HG02973 (cell line): ENCODE data around the gene VAMP5.
A peak's percentile ranks its signal among the peaks of the same experiment; 100 is the strongest.
"Not testable (repeated sequence)": the region's sequence is repeated elsewhere in the genome, so short reads cannot be mapped to it uniquely, and the experiment has no call there.

Source experiments
- ATAC-seq: cut with Tn5 transposase; IDR thresholded peaks from one replicate; pipeline ENCODE4 v1.9.1; 2021; ENCODE audit warnings: moderate library complexity; ENCODE audit not compliant: unreplicated experiment

The VAMP5 gene

DNA sequence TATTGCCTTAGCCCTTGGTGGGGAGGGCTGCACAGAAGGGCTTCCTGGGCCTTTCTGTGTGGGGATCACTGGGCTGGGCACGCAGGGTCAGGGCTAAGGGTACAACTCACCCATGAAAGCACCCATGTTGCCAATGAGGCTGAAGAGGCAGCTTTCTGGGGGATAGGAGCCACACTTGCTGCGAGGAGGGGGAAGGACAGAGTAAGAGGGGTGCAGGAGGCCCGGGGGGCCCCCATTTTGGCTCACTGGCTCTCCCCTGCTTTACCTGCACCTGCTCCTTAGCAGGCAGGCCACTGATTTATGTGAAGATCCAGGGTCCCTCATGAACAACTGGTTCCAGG, 16.0 kb downstream of the VAMP5 start:
- no peak for ATAC-seq

DNA sequence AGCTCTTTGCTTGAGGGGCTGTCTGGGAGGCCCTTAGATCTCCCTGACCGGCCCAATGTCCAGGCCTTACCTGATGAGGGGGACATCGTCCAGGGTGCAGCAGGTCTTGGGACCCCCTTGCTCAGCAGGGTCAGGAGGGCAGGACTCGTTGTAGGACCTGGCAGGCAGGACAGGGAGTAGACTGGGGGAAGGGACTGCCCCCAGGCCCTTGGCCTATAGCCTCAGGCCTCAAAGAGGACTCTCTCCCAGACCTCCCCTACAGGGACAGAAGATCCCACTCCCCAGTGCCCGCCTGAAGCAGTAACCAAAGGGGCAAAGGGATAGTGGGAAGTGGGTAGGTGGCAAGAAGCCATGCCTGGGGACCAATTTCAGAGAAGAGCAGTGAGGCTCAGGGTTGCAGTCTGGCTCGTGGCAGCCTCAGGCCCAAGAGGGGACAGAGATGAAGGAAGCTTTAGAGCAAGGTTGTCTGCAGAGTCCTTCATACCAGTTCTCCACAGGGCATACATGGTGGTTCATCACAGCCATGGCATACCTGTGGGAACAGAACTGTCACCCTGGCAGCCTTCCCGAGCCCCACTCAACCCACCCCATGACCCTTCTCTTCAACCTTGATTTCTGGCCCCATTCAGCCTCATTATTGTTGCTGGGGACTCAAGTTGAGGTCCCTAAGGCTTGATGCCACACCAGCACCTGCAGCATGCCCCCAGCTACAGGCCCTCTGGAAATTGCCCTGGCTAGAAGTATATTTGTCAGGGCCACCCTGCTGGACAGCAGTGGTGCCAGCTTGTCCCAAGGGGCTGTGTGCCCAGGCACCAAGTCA, 16.9 kb downstream of the VAMP5 start:
- no peak for ATAC-seq

DNA sequence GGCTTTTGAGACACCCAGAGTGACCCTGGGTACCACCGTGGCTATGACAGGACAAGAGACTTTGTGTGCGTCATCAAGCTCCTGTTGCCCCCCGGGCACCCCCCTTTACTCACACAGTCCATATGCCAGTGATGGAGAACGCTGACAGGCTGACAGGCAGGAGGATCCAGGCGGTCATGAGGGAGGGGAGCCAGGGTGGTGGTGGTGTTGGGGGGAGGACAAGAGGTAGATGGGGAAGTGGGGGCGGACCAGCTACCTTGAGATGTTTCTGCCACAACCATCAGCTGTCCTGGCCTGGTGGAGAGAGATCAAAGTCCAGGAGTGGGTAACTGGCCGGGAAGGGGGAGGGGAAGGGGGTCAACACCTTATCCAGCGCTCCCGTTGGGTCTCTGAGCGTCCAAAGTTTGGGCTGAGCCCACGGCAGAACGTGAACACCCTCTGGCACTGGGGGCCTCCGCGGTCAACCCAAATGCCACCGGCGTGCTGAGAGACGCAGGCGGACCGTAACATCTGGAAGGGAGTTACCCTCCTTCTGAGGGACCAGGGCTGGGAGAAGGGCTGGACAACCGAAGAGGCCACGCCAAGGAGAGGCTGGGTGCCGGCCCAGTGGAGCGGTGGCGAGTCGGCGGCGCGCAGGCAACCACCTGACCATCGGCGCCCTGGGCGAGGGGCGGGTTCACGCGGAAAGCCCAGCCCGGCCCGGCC, 17.7 kb downstream of the VAMP5 start:
- ATAC-seq: peak; percentile 22

DNA sequence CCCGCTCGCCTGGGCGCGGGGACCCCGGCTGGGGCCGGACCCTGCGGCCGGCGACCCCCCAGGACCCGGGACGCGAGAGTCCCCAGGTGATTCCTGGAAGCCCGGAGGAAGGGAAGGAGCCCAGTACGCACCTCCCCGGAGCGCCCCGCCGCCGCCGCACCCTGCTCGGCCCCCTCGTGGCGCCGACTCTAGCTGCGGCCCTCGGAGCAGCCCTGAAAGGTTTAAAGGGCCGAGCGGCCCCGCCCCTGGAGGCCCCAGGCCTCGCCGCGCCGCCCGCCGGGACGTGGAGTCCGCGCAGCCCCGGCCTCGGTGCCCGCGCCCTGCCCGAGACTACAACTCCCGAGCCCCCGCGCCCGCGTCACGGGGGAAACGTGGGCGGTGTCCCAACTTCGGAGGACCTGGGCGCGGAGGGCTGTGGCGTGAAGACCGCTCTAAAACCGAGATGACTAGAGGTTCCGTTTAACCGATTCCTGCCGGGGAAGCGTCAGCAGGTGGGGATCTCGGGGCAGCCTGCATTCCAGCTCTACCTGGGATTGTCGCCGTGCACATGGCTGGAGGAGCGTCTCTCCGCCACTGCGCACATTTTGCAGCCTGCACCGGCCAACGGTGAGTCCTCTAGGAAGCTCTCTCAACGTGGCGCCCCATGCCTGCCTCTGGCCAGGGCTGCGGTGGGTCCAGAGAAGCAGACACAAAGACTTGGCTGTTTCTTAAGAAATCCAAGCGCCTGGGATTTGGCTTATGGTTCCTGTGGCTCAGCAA, 18.4 kb downstream of the VAMP5 start, which contains the start of gene TMEM150A:
TMEM150A (minus strand) TSS at position 223 of the 759 bp plus-strand sequence. CDS start 750 bp downstream, outside the sequence.
- ATAC-seq: peak; percentile 92

DNA sequence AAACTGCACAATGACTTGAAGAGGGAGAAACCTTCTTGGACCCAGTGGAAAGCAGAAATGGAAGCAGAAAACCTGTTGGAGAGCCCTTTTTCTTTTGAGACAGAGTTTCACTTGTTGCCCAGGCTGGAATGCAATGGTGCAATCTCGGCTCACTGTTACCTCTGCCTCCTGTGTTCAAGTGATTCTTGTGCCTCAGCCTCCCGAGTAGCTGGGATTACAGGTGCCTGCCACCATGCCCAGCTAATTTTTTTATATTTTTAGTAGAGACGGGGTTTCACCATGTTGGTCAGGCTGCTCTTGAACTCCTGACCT, 19.9 kb downstream of the VAMP5 start:
- ATAC-seq: not testable (repeated sequence)

DNA sequence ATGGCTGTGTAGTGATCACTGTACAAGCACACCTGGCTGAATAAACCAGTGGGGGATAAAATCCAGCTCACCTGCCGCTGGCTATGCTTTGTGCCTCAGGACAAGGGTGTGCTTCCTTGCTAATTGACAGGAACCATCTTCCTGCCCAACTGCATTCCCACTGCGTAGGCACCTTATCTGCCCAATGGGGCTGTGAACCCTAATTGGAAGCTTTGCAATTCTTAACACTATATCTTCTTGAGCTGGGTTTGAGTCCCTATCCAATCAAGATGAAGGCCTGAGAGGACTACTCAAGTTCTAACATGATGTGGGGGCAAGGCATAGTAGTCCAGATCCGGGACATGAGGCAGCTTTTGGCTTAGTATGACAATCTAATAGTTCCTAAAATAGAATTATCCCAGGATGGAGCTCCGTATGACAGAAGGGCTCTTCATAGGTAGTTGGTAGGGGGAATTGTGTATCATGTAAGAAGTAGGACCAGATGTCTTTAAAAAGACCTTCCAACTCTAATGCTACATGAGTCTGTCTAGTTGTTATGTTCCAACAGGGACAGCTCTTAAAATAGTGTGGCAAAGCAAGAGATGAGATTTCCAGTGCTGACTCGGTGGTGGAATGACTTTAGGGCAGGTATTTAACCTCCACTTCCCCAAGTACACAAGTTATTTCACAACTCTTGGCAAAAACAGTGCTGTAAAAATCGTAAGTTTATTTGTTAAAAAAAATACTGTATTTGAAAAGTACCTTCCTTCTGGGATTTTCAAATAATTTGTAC, 20.5 kb downstream of the VAMP5 start:
- ATAC-seq: no peak

DNA sequence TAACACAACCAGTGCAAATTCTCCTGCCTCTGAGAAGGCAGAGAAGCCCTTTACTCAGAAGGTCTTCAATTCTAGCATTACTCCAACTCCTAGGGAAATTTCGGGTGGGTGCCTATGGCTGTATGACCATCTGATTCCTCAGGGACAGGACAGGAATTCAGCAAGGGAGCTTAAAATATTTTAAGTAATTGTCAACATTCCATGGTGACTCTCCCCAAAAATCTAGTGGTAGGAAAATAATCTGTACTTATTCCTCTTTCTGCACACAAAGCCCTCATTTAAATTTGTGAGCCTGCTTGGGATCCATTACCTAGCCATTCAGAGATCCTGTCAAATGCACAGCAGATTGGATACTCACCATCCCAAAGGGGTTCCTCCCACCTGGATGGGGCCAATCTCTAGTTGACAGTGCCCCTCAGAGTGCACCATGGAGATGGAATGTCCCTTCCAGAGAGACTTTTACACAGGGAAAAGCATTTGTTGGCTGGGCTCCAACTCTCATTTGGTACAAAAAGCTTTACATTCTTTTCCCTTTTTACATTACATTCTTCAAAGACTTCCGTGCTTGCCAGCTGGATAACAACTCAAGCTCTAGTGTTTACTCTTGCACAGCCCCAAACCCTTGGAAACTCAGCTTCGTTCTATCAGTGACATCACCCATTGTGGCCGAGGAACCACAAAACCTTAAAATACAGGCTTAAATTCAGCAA, 21.3 kb downstream of the VAMP5 start:
- no peak for ATAC-seq

DNA sequence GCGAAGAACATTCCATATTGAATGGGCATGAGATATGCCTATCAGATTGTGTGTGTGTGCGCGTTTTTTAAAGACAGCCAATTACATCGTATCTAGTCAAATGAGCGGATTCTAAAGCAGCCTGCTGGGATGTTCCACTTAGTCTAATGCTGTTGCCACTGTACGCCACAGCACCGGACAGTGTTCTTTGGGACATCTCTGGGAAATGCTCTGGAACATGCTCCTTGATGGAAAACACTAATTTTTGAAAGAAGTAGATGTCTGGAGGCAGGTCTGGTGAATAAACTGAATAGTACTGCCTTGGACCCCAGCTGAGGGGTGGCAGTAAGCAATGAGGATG, 21.9 kb downstream of the VAMP5 start:
- ATAC-seq: no peak

DNA sequence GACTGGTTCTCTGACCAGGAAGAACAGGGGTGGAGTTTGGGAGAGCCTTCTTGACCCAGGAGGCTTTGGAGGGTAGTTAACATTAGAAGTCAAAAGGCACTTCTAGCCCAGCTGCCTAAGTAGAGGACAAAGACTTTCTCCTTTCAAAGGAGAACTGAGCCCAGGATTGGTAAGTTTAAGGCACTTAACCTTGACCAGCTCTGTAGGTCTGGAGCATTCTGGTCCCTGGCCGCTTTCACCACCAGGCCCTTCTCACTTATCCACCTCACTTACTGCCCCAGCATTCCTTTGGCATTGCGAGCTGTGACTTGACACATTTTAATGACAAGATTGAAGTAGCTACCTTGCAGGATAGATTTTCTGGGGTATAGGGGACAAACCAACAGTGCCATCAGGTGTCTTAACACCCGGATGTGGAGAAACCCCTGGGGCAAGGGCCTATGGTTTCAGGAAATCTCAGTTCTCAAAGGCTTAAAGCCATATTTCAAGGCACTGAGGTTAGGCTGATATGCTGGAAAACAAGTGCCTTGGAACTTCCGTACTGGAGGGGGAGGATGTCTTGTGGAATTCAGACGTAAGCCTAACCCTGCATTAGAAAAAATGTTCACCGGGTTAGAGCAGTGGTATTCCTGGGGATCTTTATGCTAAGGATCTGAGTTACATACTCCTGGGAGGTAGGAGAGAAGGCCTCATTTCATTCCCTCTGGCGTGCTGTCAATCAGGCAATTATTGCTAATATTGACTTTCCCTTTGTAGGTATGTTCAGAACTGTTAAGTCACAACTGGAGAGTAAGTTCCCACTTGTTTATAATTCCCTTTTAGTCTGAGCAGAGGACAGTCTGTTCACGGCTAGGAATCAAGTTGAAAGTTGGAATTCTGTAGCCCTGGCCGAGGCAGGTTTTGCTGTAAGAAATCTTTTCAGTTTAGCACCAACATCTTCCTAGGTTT, 23.3 kb downstream of the VAMP5 start:
- no peak for ATAC-seq

DNA sequence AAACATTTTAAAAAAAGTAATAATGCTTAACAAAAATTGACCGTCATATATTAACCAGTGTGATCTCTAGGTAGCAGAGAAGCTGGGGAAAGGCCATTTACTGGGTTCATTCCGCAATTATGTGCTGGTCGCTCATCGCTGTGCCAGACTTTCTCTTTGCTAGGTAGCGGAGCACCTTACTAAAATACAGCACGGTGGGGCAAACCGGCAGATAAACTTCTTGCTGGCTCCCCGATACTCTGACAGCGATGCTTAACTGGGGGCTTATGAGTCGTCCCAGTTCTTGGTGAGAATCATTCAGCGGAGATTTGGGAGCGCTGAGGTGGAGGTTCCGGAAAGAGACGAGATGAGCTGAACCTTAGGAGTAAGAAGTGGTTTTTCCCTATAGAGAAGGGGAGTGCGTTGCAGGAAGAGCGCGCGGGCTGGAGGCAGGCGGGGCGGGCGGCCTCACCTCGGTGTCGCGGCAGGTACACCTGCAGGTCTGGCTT, 27.0 kb downstream of the VAMP5 start:
- ATAC-seq: no peak

DNA sequence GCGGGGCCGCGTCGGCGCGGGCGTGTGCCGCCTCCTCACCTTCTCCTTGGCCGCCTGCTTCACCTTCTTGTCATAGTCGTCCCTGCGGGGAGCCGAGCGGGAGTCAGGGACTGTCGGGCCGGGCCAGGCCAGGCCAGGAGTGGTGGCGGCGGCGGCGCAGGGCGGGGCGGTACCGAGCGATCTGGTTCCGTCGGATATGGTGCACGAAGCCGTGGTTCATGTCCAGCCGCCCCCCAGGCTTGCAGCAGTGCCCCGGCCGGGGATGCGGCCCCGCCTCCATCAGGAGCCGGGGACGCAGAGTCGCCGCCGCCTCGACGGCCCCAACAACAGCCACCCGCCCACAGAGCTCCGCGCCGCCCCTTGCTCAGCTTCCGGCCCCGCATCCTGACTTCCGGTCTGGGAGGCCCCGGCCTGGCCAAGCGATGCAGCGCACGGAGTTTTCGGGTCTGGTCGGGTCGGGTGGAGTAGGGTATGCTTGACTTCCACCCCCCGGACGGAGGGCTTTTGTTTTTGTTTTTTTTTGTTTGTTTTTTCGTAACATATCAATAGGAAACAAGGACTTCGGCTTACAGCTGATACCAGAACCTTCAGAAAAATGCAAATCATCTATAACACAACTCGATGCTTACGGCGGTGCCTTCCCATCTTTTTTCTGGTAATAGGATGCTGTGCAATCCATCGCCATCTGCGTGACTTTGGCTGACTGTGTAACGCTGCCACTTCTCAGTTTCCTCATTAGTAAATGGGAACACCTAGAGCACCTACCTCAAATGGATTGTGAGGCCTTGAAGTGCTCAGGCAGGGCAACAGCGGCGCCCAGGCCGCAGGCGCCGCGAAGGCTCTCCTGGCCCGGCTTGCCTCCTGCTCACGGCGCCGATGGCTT, 27.7 kb downstream of the VAMP5 start, which contains the start of gene C2orf68:
C2orf68 (minus strand) TSS at position 362 of the 883 bp plus-strand sequence; CDS start at position 280, 82 bp downstream.
- peak; percentile 65 for ATAC-seq

DNA sequence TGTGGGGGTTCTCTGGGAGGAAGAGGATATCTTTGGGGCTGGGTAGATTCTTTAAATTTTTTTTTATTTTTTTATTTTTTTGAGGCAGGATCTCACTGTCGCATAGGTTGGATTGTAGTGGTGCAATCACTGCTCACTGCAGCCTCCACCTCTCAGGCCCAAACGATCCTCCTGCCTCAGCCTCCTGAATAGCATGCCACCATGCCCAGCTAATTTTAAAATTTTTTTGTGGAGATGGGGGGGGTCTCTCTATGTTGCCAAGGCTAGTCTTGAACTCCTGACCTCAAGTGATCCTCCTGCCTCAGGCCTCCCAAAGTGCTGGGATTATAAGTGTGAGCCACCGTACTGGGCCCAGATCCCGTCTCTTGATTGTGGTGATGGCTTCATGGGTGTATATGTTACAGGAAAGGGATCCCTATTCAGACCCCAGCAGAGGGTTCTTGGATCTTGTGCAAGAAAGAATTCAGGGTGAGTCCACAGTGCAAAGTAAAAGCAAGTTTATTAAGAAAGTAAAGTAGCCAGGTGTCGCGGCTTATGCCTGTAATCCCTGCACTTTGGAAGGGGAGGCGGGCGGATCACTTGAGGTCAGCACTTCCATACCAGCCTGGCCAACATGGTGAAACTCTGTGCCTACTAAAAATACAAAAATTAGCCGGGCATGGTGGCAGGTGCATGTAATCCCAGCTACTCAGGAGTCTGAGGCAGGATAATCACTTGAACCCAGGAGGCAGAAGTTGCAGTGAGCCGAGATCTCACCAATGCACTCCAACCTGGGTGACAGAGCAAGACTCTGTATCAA, 29.7 kb downstream of the VAMP5 start:
- no peak for ATAC-seq

DNA sequence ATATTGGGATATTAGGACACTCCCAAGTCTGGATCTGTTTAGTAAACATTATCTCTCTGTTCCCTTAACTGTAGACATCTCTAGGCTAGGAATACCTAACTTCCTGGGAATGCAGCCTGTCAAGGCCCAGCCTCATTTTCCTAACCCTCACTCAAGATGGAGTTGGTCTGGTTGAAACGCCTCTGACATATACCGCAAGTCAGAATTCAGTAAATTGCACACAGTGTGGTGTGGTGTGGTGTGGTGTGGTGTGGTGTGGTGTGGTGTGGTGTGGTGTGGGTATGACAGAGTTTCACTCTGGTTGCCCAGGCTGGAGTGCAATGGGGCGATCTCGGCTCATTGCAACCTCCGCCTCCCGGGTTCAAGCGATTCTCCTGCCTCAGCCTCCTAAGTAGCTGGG, 30.5 kb downstream of the VAMP5 start:
- not testable (repeated sequence) for ATAC-seq

DNA sequence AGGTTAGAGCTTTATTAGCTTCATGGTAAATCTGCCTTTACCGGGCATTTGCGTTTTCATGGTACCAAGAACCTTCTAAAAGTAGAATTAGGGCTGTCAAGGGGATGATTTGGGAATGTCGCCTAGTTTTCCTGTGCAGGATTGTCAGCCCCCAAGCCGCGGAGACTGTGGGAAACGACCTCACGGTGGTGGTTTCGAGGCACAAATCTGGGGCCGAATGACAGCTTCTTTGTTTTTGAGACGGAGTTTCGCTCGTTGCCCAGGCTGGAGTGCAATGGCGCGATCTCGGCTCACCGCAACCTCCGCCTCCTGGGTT, 31.1 kb downstream of the VAMP5 start:
- ATAC-seq: no peak

DNA sequence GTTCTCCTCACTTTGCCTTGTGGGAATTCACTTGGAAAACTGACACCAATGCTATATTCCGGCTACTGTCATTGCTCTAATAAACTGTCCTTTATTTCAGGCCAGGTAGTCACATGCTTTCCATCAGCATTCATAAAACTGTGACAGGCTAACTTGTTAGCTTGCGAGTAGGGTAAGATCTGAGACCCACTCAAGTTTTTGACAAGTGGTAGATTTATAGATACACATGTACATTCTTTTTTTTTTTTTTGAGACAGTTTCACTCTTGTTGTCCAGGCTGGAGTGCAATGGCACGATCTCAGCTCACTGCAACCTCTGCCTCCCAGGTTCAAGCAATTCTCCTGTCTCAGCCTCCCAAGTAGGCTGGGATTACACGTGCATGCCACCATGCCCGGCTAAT, 33.5 kb downstream of the VAMP5 start:
- ATAC-seq: not testable (repeated sequence)

DNA sequence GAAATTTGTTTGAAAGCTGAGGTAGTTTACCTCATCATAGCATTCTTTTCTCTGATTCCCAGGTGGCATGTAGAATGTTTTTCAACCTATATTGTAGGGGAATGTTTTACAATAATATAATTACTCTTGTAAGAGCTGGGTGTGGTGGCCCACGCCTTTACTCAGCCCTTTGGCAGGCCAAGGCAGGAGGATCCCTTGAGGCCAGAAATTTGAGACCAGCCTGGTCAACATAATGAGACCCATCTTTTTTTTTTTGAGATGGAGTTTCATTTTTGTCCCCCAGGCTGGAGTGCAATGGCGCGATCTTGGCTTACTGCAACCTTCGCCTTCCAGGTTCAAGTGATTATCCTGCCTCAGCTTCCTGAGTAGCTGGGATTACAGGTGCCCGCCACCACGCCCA, 35.4 kb downstream of the VAMP5 start:
- ATAC-seq: no peak

DNA sequence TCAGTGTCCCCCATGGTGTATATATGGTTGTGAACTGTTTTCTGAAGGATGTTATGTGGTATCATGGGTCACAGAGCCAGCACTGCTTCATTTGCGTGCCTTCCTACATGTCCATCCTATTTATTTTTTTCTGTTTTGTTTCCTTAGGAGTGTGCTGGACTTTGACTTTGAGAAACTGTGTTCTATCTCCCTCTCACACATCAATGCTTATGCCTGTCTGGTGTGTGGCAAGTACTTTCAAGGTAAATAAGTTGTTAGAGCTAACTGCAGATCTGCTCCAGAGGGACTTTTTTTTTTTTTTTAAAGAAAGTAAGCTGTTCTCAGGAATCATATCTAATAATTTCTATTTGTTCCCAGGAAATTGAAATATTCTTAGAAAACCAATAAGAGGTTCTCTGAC, 37.1 kb downstream of the VAMP5 start:
- ATAC-seq: no peak

DNA sequence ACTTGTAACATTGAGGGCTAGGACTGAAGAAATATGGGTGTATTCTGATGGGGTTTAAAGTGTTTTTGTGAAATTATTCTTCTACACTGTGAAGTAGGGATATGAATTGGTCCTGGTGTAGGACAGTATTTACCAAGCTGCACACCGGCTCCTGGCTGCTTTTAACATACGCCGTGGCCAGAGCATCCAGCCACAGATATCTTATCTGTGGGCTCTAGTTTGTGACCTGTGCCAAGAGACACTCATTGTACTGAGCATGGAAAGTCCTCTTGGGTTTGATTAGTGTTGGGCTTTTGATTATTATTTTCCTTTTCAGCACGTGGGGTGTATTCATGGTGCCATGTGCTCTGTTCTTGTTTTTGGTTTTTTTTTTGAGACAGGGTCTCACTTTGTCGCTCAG, 39.8 kb downstream of the VAMP5 start:
- ATAC-seq: no peak
